ENCODE data around the gene DMRT2.

DMRT2 gene

DNA sequence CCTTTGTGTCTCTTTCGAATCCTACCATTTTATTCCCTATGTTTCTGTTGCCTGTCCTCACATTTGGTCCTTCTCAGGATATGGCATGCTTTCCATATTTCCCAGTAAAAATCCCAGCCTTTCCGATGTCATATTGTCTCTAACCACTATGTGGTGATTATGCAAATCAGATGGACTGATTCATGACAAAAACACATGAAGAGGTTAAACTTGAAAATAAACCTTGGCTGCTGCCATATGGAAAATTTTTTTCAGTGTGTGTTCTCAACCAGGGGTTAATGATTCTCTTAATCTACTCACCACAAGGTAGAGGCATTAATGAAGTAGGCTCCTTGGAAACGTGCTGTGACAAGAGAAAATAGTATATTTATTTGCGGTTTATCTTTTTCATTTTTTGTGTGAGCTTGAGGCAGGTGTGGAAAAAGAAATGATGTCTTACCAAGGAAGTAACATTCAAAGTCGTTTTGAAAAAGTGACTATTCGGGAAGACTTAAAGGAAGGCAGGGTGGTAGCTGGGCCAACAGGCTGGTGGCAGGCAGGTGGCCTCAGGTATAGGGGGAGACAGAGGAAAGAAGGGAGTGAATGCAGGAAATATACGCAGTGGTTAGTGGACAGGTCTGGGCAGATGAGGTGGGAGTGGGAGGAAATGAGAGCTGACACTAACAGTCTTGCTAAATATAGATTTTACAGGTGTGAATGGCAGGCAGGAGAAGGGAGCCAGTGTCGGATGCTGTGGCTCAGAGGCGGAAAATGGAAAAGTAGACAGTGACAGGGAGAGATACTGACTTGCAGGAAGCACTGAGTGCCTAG is 46.2 kb downstream of the DMRT2 start:
- DNase-seq = no peak

DNA sequence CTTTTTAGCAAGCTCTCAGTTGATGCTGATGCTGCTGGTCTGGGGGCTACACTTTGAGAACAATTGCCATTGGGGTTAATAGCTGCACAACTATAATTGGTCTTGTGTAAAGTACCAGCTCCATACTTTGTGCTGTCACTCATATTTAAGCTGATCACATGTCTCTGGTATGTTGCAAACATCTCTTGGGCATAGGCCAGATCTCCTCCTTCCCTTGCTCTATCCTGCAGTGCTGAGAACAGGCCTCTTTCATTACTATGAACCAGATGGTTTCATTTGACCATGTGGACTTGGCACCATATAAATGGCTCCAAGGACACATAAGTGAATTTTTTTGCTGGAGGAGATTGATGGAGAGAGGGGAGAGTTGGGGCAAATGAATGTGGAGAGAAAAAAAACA is 48.4 kb downstream of the DMRT2 start:
- DNase-seq = no peak

DNA sequence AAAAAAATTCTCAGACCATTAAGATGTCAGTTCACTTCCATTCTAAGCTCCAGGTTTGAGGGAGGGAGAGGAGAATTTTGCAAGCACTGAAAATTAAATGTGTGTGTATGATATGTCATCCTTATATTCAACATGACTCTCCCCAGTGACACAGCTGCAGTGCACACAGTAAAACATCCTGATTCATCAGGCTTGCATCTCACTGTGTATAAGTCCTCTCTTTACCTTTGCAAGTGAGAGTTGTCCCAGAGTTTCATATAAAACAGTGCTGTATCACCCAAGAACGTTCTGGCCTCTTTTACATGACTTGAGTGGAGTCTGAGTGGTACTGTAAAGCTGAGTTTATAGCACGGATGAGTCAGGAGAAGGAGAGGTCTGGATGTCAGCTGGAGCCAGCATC is 50.0 kb downstream of the DMRT2 start:
- DNase-seq = no peak

DNA sequence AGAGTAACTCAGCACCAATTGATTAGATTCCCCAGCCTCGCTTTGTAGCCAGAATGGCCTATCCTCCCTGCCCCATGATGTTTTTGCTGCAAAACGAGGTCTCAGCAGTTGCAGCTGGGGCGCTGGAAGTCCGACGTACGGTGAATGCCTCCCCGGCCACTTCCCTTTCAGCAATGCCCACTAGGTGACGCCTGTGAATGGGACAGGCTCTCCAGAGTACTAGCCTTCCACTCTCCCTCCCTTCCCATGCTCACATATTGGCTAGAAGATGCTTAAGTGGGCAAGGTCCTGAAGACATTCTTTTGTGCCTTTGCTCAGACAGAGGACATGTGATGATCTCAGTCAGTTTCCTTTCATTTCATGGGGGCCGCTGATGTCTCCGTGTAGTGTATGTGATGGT is 50.8 kb downstream of the DMRT2 start:
- DNase-seq = peak in 1 of 2 experiments; percentile 0

DNA sequence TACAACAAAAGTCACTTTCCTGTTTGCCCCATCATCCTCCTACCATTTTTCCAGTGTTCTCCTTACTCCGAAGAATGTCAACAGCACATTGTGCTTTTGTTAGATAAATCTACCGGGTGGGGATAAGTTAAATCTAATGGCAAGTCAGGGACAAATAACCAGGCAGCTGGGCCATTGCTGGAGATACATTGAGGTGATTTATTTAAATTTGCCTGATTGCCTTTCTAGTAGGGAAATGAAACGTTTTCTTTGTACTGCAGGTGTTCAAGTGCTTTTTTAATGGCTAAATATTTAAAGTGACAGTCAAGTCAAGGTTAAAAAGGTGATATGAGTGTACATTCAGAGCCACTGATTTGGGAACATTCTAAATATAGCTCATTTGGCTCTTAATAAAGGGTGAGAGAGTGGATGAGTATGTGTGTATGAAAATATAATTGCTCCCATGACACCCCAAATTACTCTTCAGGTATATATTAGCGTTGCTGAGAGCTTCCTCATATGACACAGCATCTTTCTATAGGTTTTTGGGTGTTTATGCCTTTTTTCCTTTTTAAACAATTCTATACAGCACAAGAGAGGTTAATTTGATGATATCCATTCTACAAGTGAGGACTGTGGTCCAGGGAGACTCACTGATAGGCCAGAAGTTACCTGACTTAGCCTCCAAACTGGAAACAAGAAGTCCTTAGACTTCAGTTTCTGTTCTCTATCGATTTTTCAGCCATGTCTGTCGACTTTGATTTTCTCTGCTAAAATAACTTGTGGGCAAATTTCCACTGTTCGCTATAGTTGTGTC is 51.9 kb downstream of the DMRT2 start:
- DNase-seq = no peak

DNA sequence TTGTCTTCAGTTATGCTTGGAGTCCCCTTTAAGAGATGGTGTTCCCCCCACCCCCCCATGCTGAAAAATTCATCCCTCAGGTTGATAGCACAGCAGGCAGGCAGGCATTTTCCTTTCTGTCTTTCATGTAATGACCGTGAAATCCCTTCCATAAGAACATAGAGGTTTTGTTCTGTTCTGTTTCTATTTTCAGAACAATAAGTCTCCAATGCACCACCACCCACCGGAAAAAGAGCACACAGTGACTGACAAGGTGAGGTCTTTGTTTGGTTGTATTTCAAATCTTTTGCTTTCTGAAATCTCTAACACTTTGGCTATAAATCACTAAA is 52.4 kb downstream of the DMRT2 start:
- no peak for DNase-seq

All from Kasumi-1 (cell line).